A549 (cell line): ENCODE results near the gene DTNA.

Experiments used
- CTCF ChIP-seq: fragments of >200 bp; sonication (Bioruptor Twin); formaldehyde crosslinking; IDR thresholded peaks from 3 replicates; pipeline ENCODE4 v1.5.1; 2016
- EHMT2 ChIP-seq: fragments of 200-600 bp; sonication (generic); IDR thresholded peaks from 2 replicates; pipeline ENCODE4 v1.6.1; 2016; ENCODE audit warnings: antibody characterized with exemption, low read depth, mild to moderate bottlenecking, moderate library complexity
- EP300 ChIP-seq, 2 experiments: fragments of >200 bp; sonication (Bioruptor Twin); formaldehyde crosslinking; IDR thresholded peaks; 2 replicates in 1 of 2; 3 replicates in 1 of 2; pipeline ENCODE4 v1.6.1; 2016 to 2017
- ESRRA ChIP-seq: fragments of 150-350 bp; IDR thresholded peaks from 2 replicates; pipeline ENCODE4 v1.6.1; 2014; ENCODE audit warnings: mild to moderate bottlenecking, low read length, borderline replicate concordance
- JUN ChIP-seq, 2 experiments: fragments of >200 bp; sonication (Bioruptor Twin); formaldehyde crosslinking; IDR thresholded peaks; 2 replicates in 1 of 2; 3 replicates in 1 of 2; pipeline ENCODE4 v1.6.1; 2016 to 2017
- POLR2A ChIP-seq: IDR thresholded peaks from 2 replicates; pipeline ENCODE4 v1.6.1; 2012; ENCODE audit warnings: mild to moderate bottlenecking, low read length
- RAD21 ChIP-seq, 2 experiments: fragments of >200 bp in 1 of 2; sonication (Bioruptor Twin) in 1 of 2; formaldehyde crosslinking in 1 of 2; IDR thresholded peaks in 1 of 2; conservative IDR thresholded peaks in 1 of 2; 2 replicates in 1 of 2; 3 replicates in 1 of 2; pipeline ENCODE4 v1.6.1; 2012 to 2018; ENCODE audit warnings: inconsistent platforms in 1 of 2
- REST ChIP-seq: fragments of 200-600 bp; sonication (generic); IDR thresholded peaks from 2 replicates; pipeline ENCODE4 v1.6.1; 2016; ENCODE audit warnings: antibody characterized with exemption, mild to moderate bottlenecking, moderate library complexity
- TF ChIP-seq, protein P1 (sequence below): fragments of 450-650 bp; IDR thresholded peaks from 2 replicates; pipeline ENCODE4 v1.6.1; 2014; ENCODE audit warnings: antibody characterized with exemption

DNA sequence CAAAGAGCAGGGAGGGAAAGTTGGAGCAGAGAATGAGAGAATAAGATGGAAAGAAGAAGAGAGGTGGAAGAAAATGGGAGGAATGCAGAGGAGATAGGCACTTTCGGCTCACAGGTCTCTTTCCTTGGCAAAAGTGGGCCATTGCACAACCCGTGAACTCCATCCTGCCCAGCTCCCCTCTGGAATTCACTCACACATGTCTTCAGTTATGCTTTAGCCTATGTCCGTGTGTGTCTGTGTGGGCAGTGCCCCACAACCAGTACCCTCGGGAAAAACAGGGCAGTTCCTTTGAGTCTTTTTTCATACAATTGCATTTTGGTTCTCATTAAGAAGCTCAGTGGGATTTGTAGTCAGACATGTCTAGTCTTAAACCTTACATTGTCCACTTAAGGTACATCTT, 34.5 kb downstream of the DTNA start:
- TF ChIP-seq ESRRA (no peak), EHMT2 (no peak), CTCF (no peak), REST (no peak), JUN (IDR thresholded peaks at IDR 0.05) (no peak), RAD21 (conservative IDR thresholded peaks at IDR 0.05 in 1 of 2, IDR thresholded peaks at IDR 0.05 in 1 of 2) (no peak), POLR2A (no peak), EP300 (IDR thresholded peaks at IDR 0.05) (no peak)
- TF ChIP-seq, protein P1, sequence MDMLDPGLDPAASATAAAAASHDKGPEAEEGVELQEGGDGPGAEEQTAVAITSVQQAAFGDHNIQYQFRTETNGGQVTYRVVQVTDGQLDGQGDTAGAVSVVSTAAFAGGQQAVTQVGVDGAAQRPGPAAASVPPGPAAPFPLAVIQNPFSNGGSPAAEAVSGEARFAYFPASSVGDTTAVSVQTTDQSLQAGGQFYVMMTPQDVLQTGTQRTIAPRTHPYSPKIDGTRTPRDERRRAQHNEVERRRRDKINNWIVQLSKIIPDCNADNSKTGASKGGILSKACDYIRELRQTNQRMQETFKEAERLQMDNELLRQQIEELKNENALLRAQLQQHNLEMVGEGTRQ = no peak
